HG03469 (cell line): ENCODE measurements around the gene VHLL.

Source experiments
- ATAC-seq: cut with Tn5 transposase; IDR thresholded peaks from one replicate; pipeline ENCODE4 v1.9.1; 2021; ENCODE audit warnings: mild to moderate bottlenecking, moderate library complexity, moderate number of reproducible peaks; ENCODE audit not compliant: unreplicated experiment

VHLL gene

DNA sequence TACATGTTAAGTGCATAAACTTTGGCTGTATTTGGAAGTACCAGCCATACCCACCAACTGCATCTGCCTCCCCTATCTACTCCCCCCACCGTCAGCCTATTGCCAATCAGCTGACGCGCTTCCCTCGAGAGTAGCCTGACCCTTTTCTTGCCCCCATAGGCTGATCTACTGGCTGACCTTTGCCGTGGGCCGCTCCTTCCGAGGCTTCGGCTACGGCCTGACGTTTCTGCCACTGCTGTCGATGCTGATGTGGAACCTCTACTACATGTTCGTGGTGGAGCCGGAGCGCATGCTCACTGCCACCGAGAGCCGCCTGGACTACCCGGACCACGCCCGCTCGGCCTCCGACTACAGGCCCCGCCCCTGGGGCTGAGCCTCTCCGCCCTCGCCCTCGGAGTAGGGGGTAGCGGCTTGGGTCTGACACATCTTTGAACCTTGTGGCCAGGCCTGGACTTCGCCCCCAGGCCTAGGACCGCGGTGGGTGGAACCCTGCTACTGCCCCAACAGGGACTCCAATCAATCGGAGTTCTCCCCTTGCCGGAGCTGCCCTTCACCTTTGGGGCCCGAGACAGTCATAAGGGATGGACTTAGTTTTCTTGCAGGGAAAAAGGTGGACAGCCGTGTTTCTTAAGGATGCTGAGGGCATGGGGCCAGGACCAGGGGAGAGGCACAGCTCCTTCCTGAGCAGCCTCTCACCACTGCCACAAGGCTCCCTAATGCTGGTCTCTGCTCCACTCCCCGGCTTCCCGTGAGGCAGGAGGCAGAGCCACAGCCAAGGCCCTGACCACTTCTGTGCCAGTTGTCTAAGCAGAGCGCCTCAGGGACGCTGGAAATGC, 7.7 kb downstream of the VHLL start:
- ATAC-seq: no peak

- no peak for ATAC-seq
These were observed 9.2 kb downstream of the VHLL start for GRCh38 chr1:156289857-156290256.

DNA sequence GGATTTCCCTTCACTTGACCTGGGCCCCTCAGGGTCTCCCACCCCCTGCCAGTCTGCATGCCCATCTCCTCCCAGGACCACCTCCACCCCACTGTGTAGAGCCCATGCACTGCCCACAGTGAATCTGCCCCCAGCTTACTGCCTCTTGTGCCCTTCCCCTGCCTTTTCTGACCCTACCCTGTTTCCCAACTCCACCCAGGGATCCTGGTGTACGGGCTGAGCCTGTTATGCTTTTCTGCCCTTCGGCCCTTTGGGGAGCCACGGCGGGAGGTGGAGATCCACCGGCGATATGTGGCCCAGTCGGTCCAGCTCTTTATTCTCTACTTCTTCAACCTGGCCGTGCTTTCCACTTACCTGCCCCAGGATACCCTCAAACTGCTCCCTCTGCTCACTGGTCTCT, 13.0 kb downstream of the VHLL start:
- no peak for ATAC-seq

GRCh38 chr1:156285437-156285836, 13.7 kb downstream of the VHLL start:
- ATAC-seq: no peak

- no peak for ATAC-seq
These were observed 14.3 kb downstream of the VHLL start for GRCh38 chr1:156284757-156285156.

DNA sequence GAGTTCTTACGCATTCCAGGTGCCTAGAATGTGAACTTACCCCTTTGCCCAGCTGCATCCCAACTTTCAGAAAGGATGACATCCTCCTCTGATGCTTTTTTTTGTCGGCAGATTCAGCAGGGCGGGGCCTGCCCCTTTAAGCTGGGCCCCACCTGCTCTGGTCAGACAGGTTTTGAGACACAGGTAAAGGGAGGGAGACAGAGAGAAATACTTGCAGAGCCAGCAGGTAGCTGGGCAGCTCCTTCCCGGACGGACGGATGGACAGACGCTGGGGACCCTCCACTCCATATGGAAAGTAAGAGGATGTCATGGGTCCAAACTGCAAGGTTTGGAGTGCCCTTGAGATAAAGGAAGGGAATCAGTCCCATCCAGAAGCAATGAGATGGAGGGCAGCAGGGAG, 15.0 kb downstream of the VHLL start, which contains the start of gene TMEM79:
Gene TMEM79 (plus strand): TSS at position 214 of the 400 bp plus-strand sequence. CDS start 902 bp downstream, outside the sequence.
- no peak for ATAC-seq

- no peak for ATAC-seq
These were observed 15.6 kb downstream of the VHLL start for GRCh38 chr1:156283521-156283920.

DNA sequence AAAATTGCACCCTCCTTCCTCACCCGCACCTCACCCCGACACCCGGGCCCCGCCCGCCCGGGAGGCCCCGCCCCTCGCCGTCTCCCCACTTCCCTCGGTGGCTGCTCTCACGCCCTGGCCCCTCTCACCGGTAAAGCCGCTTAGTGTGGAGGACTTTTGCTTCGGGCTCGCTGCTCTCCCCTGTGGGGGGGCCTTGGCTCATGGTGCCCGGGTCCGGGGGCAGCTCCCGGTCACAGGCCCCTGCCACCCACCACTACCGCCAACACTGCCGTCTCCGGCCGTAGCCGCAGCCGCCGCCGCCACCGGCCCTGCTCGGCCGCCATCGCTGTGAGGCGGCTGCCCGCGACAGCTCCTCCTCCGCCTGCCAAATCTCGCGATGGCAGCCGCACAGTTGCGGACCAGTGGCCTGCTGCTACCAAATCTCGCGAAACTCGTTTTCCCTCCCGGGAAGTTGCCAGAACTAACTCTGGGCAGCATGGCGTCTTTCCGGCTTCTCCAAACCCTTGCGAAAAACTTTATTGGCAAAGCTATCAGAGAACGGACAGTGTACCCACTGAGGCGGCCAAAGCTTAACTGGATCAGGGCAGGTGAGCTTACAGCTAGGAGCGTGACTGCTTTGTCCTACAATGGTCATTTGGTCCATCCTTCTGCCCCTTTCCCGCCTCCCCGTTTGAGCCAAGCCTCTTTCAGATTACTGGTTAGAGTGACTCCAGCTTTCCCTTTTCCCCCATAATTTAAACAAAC, 16.5 kb downstream of the VHLL start, which contains the start of gene SMG5:
Gene SMG5 (minus strand): TSS at position 347 of the 744 bp plus-strand sequence. CDS start 145 bp downstream, at position 202.
- peak; percentile 59 for ATAC-seq

- ATAC-seq: no peak
These were observed 17.2 kb downstream of the VHLL start for GRCh38 chr1:156281693-156282478.

- ATAC-seq: no peak
These were observed 17.8 kb downstream of the VHLL start for GRCh38 chr1:156281281-156281680.

DNA sequence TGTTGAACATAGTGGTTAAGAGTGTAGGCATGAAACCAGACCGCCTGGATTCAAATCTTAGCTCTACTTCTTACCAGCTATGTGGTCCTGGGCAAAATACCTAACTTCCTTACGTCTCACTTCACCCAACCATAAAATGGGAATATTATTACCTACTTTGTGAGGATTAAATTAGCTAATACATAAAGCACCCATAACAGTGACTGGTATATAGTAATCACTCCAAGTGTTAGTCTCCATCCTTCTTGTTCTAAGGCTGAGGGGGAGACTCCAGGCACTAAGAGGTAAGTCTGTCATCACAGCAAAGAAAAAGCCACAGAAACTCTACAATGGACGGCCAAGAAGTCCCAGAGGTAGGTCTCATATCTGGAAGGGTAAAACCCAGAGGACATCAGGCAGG, 19.3 kb downstream of the VHLL start:
- no peak for ATAC-seq

GRCh38 chr1:156276966-156277381, 22.1 kb downstream of the VHLL start:
- no peak for ATAC-seq

- no peak for ATAC-seq
These were observed 22.6 kb downstream of the VHLL start for GRCh38 chr1:156276532-156276931.

GRCh38 chr1:156270314-156270713, 28.8 kb downstream of the VHLL start:
- ATAC-seq: no peak

DNA sequence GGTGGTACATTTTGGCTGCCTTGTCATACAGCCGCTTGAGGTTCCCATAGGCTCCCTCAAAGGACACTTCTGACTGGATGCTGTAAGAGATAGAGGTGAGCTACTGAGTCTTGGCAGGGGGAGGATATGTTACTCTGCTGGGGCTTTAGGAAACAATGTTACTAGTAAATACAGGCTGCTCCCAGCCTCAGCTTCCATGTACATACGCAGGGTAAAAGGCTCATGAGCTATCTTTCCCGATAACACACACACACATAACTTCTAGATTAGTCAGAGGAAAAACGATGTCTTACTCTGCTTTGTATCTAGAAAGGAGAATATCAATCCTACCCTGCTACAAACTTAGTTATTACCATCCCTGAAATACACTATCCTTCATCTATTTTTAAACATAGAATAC, 30.8 kb downstream of the VHLL start:
- no peak for ATAC-seq

DNA sequence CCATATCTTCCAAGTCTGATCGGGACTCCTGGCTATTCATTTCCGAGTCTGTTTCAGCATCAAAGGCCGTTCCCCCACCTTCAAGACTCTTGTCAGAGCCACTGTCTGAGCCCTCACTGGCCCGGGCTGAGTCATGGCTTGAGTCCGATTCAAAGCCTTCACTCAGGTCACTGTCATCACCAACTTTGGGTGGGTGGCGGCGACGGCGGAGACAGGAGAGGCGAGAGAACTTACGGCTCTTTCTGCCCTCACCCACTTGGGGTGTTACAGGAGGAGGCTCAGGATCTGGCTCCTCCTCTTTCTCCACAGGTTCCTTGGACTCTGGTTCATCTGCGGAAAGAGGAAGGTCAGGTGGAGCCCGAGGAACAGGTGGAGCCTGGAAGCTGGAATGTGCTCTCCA, 33.1 kb downstream of the VHLL start:
- no peak for ATAC-seq

- no peak for ATAC-seq
These were observed 35.8 kb downstream of the VHLL start for GRCh38 chr1:156263288-156263655.

DNA sequence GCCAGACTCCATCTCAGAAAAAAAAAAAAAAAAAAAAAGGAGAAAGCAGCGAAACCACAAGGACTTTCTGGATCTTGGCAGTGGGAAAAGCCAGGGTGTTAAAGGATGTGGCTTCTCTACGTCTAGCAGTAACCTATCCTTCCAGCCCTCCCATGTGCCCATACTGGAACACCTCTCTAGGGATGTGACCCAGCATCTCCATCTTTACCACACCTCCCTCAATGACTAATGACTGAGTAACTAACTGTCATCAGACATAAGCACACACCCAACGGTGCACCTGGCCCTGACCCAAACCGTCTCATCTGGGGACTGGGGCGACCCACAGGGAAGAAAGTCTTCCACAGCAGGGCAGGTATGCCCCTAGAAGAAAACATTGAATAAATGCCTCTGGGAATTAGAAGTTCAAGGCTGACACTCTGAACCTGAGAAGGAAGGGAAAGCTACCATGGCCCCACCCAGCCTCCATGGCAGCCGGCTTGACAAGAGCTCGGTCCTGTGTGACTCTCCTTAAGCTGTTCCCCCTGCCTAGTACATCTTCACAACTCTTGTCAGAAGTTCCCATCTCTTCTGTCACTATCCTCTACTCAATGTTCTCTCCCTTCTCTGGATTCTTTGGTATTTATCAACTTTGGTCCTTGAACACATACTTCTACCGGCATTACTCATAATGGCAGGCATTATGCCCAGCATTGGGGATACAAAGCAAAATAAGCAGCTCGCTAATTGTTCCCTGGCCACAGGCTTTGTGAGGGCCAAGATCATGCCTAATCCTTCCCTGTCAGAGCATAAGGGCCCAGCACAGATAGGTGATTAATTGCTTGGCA, 36.4 kb downstream of the VHLL start:
- ATAC-seq: no peak

GRCh38 chr1:156260896-156261295, 38.2 kb downstream of the VHLL start:
- no peak for ATAC-seq

DNA sequence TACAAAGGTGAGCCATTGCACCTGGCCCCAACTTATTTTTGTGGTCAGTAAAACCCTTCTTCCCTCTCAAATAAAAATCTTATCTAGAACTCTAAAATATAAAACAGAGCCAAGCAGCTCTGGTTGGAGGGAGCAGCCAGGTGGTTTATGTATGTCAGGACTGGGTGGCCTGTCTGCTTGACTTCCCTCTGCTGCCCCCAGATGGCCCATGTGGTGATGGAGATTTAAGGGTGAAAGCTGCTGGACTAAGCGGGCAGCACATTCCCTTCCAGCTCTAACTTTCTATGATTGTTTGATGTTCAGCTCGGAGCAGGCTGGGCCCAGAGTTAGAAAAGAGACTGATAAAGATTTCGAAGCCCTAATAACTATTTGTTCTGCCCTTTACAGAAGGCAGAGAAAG, 39.3 kb downstream of the VHLL start:
- no peak for ATAC-seq
